H54 (cell line): ENCODE data around the gene ELOVL5.
"Not testable (repeated sequence)": the region's sequence is repeated elsewhere in the genome, so short reads cannot be mapped to it uniquely, and the experiment has no call there.

Experiments
- DNase-seq: peaks from one replicate; pipeline ENCODE4 v3.0.0; 2011; ENCODE audit warnings: low spot score, mixed read lengths; ENCODE audit not compliant: insufficient read length
- FAIRE-seq: peaks from 3 replicates; lab custom pipeline; 2011; peaks lifted over from hg19 to GRCh38; lab: Jason Lieb, UNC
- POLR2A ChIP-seq: IDR thresholded peaks from 2 replicates; pipeline ENCODE4 v1.6.1; 2011; ENCODE audit warnings: low read depth, mild to moderate bottlenecking, low read length

The ELOVL5 gene

GRCh38 chr6:53328375-53328774, 20.4 kb downstream of the ELOVL5 start:
- no peak for TF ChIP-seq POLR2A
- DNase-seq: no peak
- FAIRE-seq: no peak

GRCh38 chr6:53327017-53327395, 21.7 kb downstream of the ELOVL5 start:
- TF ChIP-seq POLR2A: no peak
- FAIRE-seq (no peak), DNase-seq (no peak)

- FAIRE-seq (peak; percentile 98), DNase-seq (peak; percentile 75)
- no peak for TF ChIP-seq POLR2A
Measured at GRCh38 chr6:53326372-53327016, 22.3 kb downstream of the ELOVL5 start.

- no peak for TF ChIP-seq POLR2A
- DNase-seq (no peak), FAIRE-seq (no peak)
Measured at GRCh38 chr6:53325785-53326184, 23.0 kb downstream of the ELOVL5 start.

GRCh38 chr6:53322188-53323029, 26.3 kb downstream of the ELOVL5 start:
- no peak for FAIRE-seq
- DNase-seq: no peak

GRCh38 chr6:53321701-53322100, 27.0 kb downstream of the ELOVL5 start:
- no peak for TF ChIP-seq POLR2A
- FAIRE-seq: no peak
- DNase-seq: no peak

More at GRCh38 chr6:53322188-53323029, 26.3 kb downstream of the ELOVL5 start:
- TF ChIP-seq POLR2A: no peak

GRCh38 chr6:53320964-53321363, 27.8 kb downstream of the ELOVL5 start:
- DNase-seq (no peak), FAIRE-seq (no peak)
- no peak for TF ChIP-seq POLR2A

GRCh38 chr6:53318429-53318828, 30.3 kb downstream of the ELOVL5 start:
- TF ChIP-seq POLR2A: no peak
- FAIRE-seq: no peak

GRCh38 chr6:53317861-53318260, 30.9 kb downstream of the ELOVL5 start:
- no peak for TF ChIP-seq POLR2A

More at GRCh38 chr6:53318429-53318828, 30.3 kb downstream of the ELOVL5 start:
- DNase-seq: no peak

GRCh38 chr6:53317299-53317698, 31.5 kb downstream of the ELOVL5 start:
- FAIRE-seq, DNase-seq: not testable (repeated sequence)

More at GRCh38 chr6:53317861-53318260, 30.9 kb downstream of the ELOVL5 start:
- no peak for FAIRE-seq
- DNase-seq: no peak

- DNase-seq: no peak
- no peak for FAIRE-seq
- TF ChIP-seq POLR2A: no peak
Measured at GRCh38 chr6:53316142-53316541, 32.6 kb downstream of the ELOVL5 start.

- no peak for TF ChIP-seq POLR2A
- DNase-seq (no peak), FAIRE-seq (peak; percentile 11)
Measured at GRCh38 chr6:53315086-53315724, 33.5 kb downstream of the ELOVL5 start.

- FAIRE-seq (peak; percentile 75), DNase-seq (no peak)
- TF ChIP-seq POLR2A: no peak
Measured at GRCh38 chr6:53313784-53314400, 34.9 kb downstream of the ELOVL5 start.

- no peak for DNase-seq
- FAIRE-seq: no peak
- TF ChIP-seq POLR2A: no peak
Measured at GRCh38 chr6:53312355-53312754, 36.4 kb downstream of the ELOVL5 start.
